Urothelium cell line (cell line): Measurements from ENCODE around the gene NMT1.
A peak's percentile ranks its signal among the peaks of the same experiment; 100 is the strongest.

ENCODE experiments used
- DNase-seq: peaks from one replicate; pipeline ENCODE4 v3.0.0; 2011; ENCODE audit warnings: low spot score, mixed read lengths
- FAIRE-seq: peaks from 2 replicates; lab custom pipeline; 2011; peaks lifted over from hg19 to GRCh38; lab: Jason Lieb, UNC

Gene NMT1

DNA sequence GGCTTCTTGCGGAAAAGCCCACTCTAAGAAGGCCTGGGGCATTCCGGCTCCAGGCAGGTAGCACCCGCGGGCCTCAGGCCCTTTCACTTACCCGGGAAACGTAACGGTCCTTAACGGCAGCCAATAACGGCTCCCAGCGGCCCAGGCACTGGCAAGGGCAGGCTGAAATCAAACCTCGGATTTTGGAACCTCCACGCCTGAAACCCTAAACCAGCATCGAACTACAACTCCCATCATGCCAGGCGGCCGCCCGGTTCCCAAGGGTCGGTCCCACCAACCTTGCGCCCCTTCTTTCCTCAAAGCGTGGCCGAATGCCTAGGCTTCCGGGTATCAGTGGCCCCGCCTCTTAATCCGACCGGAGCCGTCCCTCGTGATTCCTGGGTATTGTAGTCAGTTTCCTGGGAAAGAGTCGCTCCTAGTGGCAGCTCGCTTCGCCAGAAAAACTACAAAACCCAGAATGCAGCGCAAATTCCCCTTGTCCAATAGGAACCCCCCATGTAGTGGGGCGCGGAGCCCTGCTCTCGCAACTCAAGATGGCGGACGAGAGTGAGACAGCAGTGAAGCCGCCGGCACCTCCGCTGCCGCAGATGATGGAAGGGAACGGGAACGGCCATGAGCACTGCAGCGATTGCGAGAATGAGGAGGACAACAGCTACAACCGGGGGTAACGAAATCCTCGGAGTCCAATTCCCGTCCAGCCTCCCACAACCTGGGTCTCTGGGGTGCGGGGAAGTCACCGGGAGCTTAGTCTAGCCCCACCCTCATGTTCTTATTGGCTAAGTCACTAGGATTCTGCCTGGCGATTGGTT lies at the start of gene NMT1:
Gene NMT1, plus strand, starts transcription at position 521 of the 809 bp plus-strand sequence. Its CDS starts 13 bp downstream, at position 534.
- no peak for FAIRE-seq
- DNase-seq = peak; percentile 97

DNA sequence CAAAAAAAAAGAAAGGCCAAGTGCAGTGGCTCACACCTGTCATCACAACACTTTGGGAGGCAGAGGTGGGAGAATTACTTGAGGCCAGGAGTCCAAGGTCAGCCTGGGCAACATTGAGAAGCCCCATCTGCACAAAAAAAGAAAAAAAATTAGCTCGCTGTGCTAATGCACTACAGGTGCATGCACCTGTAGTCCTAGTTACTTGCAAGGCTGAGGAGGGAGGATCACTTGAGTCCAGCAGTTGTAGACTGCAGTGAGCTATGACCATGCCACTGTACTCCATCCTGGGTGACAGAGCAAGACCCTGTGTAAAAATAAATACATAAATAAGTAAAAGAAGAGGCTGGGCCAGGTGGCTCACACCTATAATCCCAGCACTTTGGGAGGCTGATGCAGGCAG lies 49.4 kb upstream of the NMT1 start:
- DNase-seq (no peak), FAIRE-seq (no peak)

DNA sequence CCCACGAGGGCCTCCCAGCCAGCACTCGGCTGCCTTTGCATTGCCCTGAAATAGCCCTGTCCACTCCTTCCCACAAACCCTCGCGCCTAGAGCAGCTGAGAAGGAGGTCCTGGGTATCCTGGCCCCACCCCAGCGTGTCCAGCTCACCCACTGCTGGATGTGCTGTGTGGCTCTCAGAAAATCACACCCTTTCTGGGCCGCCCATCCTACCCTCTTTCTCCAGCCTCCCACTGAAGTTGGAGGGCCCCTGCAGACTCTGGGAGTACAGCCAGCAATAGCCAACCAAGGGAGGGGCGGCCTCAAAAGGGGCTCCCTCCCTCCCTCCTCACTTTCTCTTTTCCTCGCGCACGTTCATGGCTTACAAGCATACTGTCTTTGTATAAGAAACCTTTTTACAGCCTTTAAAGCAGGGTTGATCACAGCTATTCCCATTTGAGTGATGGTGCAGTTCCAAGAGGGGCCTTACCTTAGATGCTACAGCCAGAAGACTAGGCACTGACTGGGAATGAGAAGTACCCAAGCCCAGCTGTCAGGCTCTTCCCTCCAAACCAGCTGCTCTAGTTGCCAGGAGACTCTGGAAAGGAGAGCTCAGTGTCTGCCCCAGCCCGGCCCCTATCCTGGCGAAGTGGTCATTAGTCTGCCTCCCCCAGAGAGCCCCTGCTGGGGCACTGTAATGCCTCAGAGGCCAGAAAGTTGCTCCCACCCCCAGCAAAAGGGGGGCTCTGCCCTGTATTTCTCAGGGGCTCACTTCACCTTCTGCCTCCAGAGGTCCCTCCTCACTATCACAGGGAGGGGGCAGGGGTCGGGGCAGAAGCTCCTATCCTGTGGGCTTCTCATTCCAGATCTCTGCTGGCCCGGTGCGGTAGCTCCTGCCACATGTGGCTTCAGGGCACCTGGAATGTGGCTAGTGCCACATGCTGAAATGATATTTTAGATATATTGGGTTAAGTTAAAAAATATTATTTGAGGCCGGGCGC lies 47.8 kb upstream of the NMT1 start:
- DNase-seq = no peak
- no peak for FAIRE-seq

DNA sequence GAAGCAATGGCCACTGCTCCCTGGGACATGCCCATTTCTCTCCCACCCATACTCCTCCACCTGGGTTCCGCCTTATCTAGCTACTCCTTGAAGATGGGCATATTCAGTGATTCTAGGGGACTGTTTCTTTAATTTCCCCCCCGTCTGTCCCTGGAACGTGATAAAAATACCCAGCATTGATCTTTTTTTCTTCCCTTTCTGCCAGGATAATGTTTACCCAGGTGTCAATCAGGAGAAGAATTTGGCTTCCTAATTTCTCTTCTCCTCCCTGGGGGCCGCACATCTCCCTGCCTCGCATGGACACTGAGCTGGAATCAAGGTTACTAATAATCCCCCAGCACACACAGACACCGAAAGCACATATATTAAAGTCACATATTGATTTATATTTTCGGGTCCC lies 44.9 kb upstream of the NMT1 start:
- no peak for DNase-seq
- no peak for FAIRE-seq

DNA sequence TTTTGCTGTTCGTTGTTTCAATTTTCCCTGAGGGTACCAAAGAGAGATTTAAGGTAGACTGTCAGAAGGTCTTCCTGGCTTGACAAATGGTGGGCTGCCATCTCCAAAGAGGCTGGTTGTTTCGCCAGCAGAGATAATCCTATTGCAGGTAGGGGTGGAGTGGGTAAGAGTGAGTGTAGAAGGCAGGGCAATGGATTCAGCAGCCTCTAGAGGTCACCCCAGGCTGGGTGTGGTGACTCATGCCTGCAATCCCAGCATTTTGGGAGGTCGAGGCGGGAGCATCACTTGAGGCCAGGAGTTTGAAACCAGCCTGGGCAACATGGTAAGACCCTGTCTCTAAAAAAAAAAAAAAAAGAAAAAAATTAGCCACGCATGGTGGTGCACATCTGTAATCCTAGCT lies 44.3 kb upstream of the NMT1 start:
- FAIRE-seq = no peak

DNA sequence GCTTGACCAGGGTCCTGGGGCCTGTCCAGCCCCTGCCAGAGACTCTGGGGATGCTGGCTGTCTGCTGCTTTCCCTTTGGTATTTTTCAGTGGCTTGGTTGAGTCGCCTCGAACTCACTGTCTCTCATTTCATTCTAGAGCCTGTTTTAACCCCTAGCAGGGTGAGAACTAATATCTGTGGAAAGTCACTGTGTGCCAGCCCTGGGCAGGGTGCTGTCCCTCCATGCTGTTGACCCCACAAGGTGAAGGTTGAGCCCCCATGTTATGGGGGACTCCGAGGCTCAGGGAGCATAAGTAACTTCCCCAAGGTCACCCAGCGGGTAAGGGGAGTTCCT lies 42.6 kb upstream of the NMT1 start:
- no peak for FAIRE-seq

More for the DNA sequence above, 44.3 kb upstream of the NMT1 start:
- peak; percentile 52 for DNase-seq

DNA sequence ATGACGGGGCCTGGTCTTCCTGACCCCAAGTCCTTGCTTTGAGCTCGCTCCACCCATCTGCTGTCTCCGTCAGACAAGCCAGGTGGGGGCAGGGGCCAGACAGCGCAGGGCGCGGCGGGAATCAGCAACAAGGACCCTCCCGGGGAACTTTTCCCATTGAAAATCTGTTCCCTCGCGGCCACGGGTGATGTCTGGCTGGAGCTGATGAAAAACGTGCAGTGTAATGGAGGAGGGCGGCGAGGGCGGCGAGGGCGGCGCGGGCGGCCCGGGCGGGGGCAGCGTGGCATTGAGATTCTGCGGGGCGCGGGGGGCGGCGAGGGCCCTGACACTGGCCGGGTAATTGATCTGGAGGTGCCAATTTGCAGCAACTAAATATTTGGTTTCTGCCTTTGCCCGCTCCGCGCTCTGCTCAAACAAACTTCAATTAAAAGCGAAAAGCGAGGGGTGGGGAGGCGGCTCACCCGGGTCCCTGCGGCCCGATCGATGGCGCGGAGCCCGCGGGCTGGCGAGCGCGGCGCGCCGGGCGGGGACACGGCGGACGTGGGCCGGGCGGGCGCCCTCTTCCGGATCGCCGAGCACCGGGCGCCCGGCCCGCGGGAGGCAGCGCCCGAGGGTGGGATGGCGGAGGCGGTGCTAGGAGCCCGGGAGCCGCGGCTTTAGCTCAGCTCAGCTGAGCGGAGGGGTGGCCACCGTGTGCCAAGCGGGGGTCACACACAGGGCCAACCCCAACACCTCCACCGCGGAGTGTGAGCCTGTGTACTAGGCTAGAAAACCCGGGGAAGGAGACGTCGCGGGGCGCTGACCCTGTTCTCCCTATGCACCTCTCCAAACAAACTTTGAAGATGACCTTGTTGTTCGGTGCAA lies 42.0 kb upstream of the NMT1 start:
- FAIRE-seq (no peak), DNase-seq (peak; percentile 88)

More for the DNA sequence above, 42.6 kb upstream of the NMT1 start:
- DNase-seq = no peak

DNA sequence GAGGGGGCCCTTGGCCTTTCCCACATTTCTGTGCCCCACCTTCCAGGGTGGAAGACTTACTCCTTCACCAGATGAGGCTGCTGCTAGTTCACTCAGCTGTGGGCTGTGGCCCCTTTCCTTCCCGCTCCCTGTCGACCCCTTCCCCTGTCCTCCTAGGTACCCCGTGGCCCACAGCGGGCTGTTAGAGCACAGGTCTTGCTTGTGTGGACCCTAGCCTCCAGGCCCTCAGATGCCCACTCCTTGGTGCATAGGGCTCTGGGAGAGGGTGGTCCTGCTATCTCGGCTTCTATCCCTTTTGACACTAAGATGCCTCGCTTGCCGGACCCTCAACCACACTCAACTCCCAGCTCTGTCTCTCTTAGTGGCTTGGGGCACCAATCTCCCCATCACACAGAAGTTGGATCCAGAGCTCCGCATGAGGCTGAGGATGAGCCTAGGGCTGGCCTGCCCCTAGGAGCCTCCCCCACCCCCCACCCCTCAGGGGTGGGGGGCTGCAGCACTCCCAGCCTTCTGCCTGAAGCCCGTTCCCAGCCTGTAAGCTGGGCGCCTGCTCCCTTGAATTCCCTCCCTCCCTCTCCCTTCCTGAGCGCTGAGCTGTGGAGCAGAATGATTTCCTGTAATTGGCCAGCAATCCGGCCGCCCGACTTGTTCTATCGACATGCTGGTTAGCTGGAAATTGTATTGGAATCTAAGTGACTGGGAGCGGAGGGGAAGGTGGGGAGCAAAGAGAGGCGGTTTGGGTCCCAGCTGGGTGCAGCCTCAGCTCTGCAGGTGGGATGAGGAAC lies 40.6 kb upstream of the NMT1 start:
- FAIRE-seq = no peak
- DNase-seq = no peak

DNA sequence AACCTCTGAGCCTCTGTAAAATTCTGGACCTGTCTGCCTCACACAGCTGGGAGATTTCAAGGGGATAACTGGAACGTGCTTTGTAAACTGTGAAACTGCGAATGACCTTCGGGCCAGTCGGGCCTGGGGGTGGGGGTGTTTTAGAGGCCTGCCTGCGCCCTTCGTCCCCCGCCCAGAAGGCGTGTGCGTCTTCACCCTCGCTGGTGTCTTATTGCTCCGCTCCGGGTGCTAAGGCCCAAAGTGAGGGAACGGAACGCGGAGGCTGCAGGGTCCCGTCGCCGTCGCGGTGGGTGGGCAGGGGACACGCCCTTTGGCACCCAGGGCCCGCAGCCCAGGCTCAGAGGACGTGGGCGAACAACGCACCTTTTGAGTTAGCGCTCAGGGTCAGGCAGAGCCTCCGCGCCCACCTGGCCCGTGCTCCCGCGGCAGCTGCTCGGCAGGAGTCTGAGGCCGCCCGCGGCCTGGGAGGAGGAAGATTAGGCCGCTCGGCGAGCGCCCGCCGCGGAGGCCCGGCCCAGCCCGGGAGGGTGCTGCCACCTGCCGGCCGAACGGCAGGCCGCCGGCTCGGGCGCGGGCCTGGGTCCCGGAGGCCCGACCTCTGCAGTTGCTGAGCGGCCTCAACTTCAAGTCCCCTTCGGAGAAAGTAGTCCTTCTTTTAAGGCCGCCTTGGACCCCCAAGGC lies 39.4 kb upstream of the NMT1 start:
- DNase-seq (peak; percentile 91), FAIRE-seq (no peak)

DNA sequence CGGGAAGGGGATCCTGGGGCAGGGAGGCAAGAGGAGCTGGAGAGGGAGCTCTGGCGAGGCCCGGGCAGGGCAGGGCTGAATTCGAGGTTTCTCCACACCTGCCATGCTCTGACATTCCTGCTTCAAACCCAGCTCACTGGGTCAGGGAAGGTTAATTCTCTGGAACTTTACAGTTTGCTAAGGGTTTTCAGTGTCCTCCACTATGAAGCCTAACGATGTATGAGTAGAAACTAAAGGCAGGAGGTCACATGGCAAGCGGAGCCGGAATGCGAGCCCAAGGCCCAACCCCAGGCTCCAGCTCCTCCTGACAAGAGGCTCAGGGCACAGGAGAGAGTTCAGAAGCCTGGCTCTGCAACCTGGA lies 38.8 kb upstream of the NMT1 start:
- FAIRE-seq (no peak), DNase-seq (no peak)

DNA sequence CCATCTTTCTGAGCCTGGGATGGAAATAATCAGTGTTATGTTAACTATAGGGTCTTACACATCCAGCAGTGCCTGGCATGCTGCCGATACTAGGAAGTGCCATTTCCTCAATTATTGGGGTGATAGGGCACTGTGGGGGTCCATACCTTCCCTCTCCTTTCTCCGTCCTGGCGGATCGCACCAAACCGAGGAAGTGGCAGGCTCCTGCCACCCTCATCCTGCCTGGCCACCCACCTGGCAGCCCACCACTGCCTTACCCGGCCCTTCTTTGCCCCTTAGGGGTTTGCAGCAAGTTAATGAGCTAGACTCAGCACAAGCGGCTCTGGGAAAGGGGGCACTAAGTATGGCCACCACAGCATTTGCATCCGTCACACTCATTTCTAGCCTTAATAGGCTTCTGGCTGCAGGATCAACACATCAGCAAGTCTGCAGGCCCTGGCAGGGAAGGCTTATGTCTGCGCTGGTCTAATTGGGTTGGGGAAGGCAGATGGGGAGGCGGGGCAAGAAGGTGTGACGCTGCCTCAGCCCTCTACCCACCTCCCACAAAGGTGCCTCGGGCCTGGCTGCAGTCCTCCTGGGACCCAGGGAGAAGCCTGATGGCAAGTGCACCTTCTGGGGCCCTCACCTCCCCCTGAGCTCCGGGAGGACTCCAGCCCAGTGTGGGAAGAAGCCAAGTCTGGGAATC lies 38.3 kb upstream of the NMT1 start:
- DNase-seq (no peak), FAIRE-seq (no peak)

DNA sequence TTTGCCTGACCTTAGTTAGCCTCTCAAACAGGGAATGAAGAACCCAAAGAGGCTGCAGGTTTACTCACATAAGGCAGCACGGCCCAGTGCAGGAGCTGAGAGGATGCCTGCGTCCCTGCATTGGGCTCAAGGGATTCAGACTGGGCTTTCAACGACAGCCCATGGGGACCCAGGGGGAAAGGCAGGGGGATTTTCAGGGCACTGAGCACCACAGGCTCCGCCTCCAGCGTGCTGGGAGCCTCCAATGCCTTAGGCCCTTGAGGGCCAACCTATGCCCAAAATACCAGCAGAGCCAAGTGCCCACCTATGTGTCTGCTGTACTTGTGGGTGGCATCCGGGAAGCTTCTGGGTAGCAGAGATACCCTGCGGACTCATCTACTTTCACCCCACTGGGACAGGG lies 32.0 kb upstream of the NMT1 start:
- no peak for DNase-seq
- no peak for FAIRE-seq

DNA sequence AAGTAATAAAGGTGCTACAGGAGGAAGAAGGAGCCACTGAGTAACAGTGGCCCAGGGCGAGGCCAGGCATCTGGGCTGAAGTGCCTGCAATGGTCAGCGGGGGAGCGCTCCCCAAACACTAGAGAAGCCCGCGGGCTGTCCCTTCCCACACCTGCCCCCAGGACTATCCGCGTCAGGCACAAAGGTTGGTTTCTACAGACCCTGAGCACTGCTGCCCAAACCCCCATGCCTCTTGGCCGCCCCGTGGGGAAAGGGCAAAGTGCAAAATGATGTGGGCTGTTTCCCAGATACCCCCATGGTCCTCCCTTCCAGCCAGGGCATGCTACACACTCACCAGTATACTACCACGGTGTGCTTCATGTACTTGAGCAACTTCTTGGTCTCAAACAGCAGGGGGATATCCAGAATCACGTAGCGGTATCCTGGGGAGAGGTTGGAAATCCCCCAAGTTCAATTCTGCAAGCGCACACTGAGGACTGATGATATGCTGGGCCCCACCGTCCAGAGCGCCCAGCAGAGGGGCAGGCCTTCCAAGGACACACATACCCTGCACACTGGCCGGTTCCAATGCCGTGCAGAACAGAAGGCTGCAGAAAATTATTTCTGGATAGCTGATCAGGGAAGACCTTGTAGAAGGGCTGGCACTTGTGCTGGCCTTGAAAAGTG lies 31.2 kb upstream of the NMT1 start:
- no peak for FAIRE-seq
- no peak for DNase-seq

DNA sequence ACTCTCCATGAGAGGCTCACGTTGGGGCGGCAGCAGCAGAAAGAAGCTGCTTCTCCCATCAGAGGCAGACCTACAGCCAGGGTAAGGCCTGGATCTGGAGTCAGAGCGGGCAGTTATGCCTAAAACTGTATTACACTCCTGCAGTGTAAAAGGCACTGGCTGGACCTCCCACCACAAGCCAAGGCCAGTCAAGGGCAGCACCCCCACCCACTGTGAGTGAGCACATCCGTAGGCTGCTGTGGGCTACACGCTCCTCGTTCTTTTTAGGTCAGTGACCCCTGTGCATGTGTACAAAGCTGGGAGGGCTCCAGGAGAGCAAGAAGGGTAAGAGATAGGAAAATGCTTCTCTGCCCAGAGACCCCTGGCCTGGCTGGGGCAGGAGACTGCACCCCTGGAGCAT lies 30.4 kb upstream of the NMT1 start:
- FAIRE-seq (no peak), DNase-seq (no peak)

DNA sequence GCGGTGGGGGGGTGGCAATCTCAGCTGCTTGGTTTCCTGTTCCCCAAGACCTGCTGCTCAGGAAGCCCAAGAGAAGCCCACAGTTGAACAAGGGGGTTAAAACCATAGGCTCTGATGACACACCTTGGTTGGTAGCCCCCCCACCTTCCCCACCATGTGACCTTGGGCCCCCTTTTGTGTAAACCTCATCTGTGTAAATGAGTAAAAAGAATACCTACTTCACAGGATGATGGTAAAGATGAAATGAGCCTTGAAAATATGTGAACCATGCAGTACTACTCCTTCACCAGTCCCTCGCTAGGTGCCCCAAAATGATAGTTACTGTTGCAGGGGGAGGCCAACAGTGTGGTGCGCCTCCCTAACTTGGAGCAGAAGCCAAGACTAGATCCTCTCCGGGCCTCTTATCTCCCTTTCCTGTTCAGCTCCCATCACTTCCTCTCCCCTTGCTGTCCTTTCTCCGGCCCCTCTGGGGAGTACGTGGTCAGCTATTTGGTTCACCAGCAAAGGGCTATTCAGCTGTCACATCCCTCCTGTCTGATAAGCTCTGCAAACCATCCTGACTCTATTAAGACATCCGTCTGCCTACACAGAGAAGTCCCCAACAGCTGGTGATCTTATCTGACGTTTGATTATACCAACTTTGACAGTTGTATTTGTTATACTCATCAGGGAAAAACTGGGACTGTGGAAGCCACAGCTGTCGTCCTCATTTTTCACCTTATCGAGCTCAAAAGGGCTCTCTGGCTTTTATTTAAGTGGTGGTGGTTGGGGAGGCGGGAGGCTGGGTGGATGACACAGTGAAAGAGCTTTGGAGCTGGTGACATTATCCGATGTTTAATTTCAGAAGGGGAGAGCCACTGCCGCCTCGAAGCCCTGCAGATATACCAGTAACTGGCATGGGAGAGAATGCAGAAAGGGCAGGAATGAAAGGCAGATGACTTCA lies 29.6 kb upstream of the NMT1 start:
- no peak for FAIRE-seq
- no peak for DNase-seq

DNA sequence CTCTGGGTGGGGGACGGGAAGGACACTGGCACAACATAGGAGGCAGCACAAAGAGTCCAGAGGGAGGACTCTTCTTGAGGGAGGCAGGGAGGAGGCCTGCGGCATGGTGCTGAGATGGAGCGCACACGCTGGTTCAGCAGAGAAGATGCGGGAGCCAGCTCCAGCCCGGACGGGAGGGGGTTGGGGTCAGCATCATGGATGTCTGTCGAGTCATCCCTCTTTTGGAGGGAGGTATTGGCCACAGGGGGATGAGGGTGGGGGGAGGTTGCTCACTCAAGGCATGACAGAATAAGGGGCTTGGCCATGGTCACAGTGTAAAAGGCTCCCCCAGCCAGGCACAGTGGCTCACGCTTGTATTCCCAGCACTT lies 29.0 kb upstream of the NMT1 start:
- FAIRE-seq (no peak), DNase-seq (no peak)

DNA sequence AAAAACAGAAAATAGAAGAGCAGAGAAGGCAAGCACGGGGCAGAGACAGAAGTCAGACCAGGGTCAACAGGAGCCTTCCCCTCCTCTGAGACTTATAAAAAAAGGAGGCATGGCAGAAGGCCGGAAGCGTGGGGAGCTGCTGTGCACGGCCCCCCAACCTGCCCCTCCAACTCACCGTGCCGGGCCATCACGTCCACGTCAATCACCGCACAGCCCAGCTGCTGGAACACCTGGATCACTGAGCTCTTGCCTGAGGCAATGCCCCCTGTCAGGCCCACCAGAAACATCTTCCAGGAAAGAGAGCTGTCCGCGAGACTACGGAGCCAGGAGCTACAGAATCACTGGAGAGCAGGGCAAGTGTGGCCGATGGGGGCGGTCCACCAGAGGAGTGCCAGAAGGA lies 26.5 kb upstream of the NMT1 start:
- DNase-seq = no peak
- no peak for FAIRE-seq

DNA sequence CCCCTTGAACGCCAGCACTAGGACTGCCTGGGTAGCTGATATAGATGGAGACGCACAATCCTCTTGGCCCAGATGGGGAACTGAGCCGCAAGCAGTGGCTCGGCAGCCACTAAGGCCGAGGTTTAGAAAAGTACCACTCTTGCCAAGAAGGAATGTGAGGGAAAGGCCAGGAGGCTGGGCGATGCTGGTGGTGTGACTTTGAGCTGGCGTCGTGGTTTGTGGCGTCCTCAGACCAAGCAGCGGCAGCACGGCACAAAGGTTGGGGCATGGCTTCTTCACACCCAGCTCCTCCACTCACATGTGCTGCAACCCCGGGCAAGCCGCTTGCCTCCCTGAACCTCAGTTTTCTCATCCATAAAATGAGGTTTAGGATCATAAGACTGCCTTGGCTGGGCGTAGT lies 25.3 kb upstream of the NMT1 start:
- DNase-seq = no peak
- no peak for FAIRE-seq
